Stimulated activated naive B cell treated with anti-CD40 and anti-IgM and Interleukin-4, amounts not matched to agents 10 μg/mL and 1 μg/mL and 100 μg/mL, for 72 hours (primary cell): ENCODE data around the gene CHRNA10.
"Not testable (repeated sequence)": the region's sequence is repeated elsewhere in the genome, so short reads cannot be mapped to it uniquely, and the experiment has no call there.

Experiments
- ATAC-seq, 2 donors: fragments of 150-1000 bp; cut with Tn5 transposase; replicated peaks; 2 replicates each; pipeline ENCODE4 v1.10.0; 2021; ENCODE audit warnings: moderate library complexity in 1 of 2
- DNase-seq: peaks from one replicate; pipeline ENCODE4 v3.0.0; 2021
- H3K27ac Mint-ChIP-seq: one replicate; pipeline ENCODE4 v1.8.0; 2022; ENCODE audit warnings: mild to moderate bottlenecking, mixed read lengths
- H3K27me3 Mint-ChIP-seq, 2 donors: one replicate each; pipeline ENCODE4 v1.8.0; 2022; ENCODE audit warnings: mixed read lengths in 2 of 2
- H3K36me3 Mint-ChIP-seq, 2 donors: one replicate each; pipeline ENCODE4 v1.8.0; 2022; ENCODE audit warnings: mixed read lengths in 2 of 2, mild to moderate bottlenecking in 1 of 2
- H3K4me1 Mint-ChIP-seq, 2 donors: one replicate each; pipeline ENCODE4 v1.8.0; 2022; ENCODE audit warnings: mixed read lengths in 2 of 2, mild to moderate bottlenecking in 1 of 2
- H3K4me3 Mint-ChIP-seq, 2 donors: one replicate each; pipeline ENCODE4 v1.8.0; 2022; ENCODE audit warnings: mild to moderate bottlenecking in 2 of 2, mixed read lengths in 2 of 2, moderate library complexity in 1 of 2
- H3K9me3 Mint-ChIP-seq, 2 donors: one replicate each; pipeline ENCODE4 v1.8.0; 2022; ENCODE audit warnings: mixed read lengths in 2 of 2, mild to moderate bottlenecking in 1 of 2

CHRNA10 gene

DNA sequence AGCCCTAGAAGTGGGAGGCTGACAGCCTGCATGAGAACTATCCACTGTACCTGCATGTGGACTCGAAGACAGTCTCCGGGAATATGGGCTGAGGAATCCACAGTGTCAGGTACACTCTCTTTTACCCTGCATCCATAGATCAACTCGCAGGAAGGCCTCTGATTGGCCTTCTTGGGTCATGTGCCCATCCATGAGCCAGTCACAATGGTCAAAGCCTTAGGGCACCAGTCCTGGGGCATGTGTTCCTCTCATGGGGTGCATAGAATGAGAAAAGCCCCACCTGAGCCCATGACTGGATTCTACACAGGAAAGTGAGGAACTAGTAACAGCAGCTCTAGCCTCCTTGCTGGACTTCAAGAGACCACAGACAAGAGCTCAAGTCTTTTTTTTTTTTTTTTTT is 15.6 kb downstream of the CHRNA10 start:
- H3K4me3 Mint-ChIP-seq, result no peak overlapping the region
- no peaks in the 10 kb centered on the region for H3K9me3 Mint-ChIP-seq
- H3K27ac Mint-ChIP-seq, result no peak overlapping the region
- H3K4me1 Mint-ChIP-seq, result no peaks in the 10 kb centered on the region
- DNase-seq (no peak), ATAC-seq (no peak)
- H3K36me3 Mint-ChIP-seq, result no peaks in the 10 kb centered on the region
- peaks cover 13 to 27% of the 10 kb centered on the region in 2 donors for H3K27me3 Mint-ChIP-seq

DNA sequence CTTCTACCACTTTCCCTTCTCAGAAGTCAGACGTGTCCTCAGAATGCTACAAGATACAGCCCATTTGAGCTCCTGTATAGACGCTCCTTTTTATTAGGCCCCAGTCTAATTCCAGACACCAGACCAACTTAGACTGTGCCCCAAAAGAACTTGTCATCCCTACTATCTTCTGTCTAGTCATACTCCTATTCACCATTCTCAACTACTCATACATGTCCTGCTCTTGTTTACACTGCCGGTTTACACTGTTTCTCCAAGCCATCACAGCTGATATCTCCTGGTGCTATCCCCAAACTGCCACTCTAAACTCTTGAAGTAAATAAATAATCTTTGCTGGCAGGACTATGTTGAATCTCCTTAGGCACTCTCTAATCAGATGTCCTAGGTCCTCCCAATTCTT is 18.7 kb downstream of the CHRNA10 start:
- not testable (repeated sequence) for ATAC-seq, H3K4me1 Mint-ChIP-seq, H3K9me3 Mint-ChIP-seq, H3K4me3 Mint-ChIP-seq, DNase-seq, H3K36me3 Mint-ChIP-seq, H3K27ac Mint-ChIP-seq
- peaks cover 32 to 47% of the 10 kb centered on the region in 2 donors for H3K27me3 Mint-ChIP-seq

DNA sequence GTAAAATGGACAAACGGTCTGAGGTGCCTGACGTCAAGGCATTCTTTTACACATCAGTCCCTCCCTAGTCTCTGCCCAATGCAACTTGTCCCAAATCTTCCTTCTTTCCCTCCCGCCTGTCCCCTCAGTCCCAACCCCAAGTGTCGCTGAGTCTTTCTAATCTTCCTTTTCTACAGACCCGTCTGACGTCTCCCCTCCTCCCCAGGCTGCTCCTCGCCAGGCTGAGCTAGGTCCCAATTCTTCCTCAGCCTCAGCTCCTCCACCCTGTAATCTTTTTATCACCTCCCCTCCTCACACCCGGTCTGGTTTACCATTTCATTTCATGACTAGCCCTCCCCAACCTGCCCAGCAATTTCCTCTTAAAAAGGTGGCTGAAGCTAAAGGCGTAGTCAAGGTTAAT is 21.8 kb downstream of the CHRNA10 start:
- not testable (repeated sequence) for ATAC-seq, H3K4me1 Mint-ChIP-seq, H3K27ac Mint-ChIP-seq, DNase-seq, H3K4me3 Mint-ChIP-seq, H3K9me3 Mint-ChIP-seq, H3K36me3 Mint-ChIP-seq
- peaks cover 50 to 68% of the 10 kb centered on the region in 2 donors for H3K27me3 Mint-ChIP-seq

DNA sequence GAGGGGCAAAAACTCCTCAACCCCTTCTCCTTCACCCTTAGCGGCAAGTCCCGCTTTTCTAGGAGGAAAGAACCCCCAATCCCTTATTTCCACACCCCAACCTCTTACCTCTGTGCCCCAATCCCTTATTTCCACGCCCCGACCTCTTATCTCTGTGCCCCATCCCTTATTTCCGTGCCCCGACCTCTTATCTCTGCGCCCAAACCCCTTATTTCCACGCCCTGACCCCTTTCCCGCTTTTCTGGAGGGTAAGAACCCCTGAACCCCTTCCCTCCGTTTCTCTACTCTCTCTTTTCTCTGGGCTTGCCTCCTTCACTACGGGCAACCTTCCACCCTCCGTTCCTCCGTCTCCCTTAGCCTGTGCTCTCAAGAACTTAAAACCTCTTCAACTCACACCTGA is 22.3 kb downstream of the CHRNA10 start:
- not testable (repeated sequence) for DNase-seq, H3K9me3 Mint-ChIP-seq, ATAC-seq, H3K27ac Mint-ChIP-seq, H3K4me1 Mint-ChIP-seq, H3K36me3 Mint-ChIP-seq, H3K4me3 Mint-ChIP-seq
- peaks cover 55 to 71% of the 10 kb centered on the region in 2 donors for H3K27me3 Mint-ChIP-seq

DNA sequence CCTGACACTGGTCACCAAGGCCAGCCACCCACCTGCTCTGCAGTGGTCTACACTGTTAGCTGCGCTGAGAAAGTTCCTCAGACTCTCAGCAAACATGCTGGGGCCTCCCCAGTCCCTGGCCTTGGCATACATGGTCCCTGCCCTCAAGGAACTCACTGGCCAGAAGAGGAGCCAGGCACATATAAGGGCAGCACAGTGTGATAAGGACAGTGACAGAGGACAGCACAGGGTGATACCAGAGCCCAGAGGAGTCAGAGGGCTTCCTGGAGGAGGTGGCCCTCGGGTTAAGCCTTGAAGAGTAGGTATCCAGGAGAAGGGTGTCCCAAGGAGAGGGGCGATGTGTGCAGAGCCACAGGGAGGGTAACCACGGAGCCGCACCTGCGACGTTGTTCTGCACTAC is 25.6 kb downstream of the CHRNA10 start:
- Mint-ChIP-seq H3K9me3 (peaks cover 4% of the 10 kb centered on the region in 2 donors), H3K36me3 (peaks cover 3 to 4% of the 10 kb centered on the region in 2 donors), H3K4me3 (no peak overlapping the region), H3K4me1 (peaks cover 5 to 12% of the 10 kb centered on the region in 2 donors), H3K27me3 (peaks cover 58 to 76% of the 10 kb centered on the region in 2 donors), H3K27ac (no peak overlapping the region)
- DNase-seq (no peak), ATAC-seq (no peak)

DNA sequence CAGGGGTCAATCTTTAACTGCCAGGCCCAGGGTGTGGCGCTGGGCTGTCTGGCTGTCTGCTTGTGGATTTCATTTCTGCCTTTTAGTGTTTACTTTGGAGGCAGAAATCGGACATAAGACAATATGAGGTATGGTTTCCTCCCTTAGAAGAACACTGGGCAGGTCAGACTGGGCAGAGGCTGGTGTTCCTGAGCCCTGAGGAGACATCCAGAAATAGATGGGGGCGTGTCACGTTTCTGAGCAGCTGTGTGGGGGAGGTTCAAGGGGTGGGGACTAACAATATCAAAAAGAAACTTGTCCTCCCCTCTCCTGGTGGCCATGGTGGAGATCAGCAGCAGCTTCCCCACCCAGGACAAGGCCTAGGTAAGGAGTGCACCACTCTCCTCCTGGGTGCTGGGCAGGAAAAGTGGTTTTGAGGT is 26.4 kb downstream of the CHRNA10 start, which contains the start of gene ART1:
ART1 (plus strand) TSS at position 312 of the 419 bp plus-strand sequence. CDS start 14,086 bp downstream, outside the sequence.
- no peak within 1 kb of the TSS for H3K27ac Mint-ChIP-seq
- H3K4me3 Mint-ChIP-seq, result no peak within 1 kb of the TSS
- H3K27me3 Mint-ChIP-seq, result peaks cover 55 to 73% of the 10 kb centered on the region in 2 donors
- ATAC-seq, result peak in 1 of 2 donors; percentile 31
- no peak for DNase-seq
- H3K9me3 Mint-ChIP-seq, result peaks cover 4% of the 10 kb centered on the region in 2 donors
- H3K4me1 Mint-ChIP-seq, result peaks cover 5 to 12% of the 10 kb centered on the region in 2 donors
- peaks cover 3 to 4% of the 10 kb centered on the region in 2 donors for H3K36me3 Mint-ChIP-seq

DNA sequence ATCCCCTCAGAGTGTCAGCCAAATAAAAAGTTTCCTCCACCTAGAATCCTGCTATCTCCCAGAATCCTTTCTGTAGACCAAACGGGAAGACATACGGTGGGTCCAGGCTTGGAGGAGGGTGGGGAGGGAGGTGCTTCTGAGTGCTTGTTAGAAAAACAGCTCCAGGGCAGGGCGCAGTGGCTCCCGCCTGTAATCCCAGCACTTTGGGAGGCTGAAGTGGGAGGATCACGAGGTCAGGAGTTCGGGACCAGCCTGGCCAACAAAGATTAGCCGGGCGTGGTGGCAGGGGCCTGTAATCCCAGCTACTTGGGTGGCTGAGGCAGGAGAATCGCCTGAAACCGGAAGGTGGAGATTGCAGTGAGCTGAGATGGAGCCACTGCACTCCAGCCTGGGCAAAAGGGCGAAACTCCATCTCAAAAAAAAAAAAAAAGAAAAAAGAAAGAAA is 28.1 kb downstream of the CHRNA10 start:
- H3K4me3 Mint-ChIP-seq, ATAC-seq, H3K27ac Mint-ChIP-seq, H3K9me3 Mint-ChIP-seq, H3K36me3 Mint-ChIP-seq, DNase-seq: not testable (repeated sequence)
- peaks cover 5 to 12% of the 10 kb centered on the region in 2 donors for H3K4me1 Mint-ChIP-seq
- peaks cover 51 to 73% of the 10 kb centered on the region in 2 donors for H3K27me3 Mint-ChIP-seq

DNA sequence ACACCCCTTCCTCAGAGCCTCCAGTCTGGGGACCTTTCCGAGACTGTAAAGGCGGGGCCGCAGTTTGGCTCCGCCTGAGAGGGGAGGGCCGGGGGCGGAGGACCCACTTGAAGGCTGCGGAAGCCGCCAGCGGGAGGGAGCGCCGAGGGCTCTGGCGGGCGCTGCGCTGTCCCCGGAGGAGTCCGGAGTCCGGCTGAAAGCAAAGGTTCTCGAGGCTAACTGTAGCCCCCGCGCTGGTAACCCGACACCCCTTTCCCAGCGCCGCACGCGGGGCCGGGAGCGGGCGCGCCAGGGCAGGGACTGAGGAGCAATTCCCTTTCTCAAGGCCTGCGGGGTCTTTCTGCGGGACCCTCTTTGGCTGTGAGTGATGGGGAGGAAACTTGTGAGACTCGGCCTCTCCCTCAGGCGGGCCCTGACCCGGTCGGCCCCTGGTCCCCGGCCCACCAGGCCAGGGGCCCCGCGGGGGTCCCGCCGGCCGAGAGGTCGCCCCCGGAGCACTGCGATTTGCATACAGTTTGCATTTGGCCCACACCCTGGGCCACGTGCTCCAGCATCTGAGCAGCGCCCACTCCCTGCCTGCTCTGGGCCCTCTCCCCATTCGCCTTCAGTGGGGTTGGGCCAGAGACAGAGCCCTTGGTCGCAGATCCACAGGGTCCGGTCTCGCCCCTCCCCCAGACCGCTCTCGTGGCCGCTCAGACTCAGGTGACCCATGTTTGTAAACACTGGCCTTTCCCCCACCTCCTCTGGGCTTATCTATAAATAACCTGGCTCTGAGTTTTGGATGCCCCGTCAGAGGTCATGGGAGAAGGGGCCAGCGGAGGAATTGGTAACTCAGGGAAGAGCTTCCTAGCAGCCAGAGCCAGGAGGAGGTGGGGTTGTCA is 28.9 kb downstream of the CHRNA10 start:
- Mint-ChIP-seq H3K4me3 (peak overlapping the region; percentile 79 to 81), H3K27ac (no peak overlapping the region), H3K4me1 (peaks cover 5 to 12% of the 10 kb centered on the region in 2 donors), H3K27me3 (peaks cover 50 to 69% of the 10 kb centered on the region in 2 donors), H3K9me3 (peaks cover 4% of the 10 kb centered on the region in 2 donors), H3K36me3 (peaks cover 3 to 4% of the 10 kb centered on the region in 2 donors)
- DNase-seq (peak; percentile 26), ATAC-seq (peak; percentile 79 to 86)

DNA sequence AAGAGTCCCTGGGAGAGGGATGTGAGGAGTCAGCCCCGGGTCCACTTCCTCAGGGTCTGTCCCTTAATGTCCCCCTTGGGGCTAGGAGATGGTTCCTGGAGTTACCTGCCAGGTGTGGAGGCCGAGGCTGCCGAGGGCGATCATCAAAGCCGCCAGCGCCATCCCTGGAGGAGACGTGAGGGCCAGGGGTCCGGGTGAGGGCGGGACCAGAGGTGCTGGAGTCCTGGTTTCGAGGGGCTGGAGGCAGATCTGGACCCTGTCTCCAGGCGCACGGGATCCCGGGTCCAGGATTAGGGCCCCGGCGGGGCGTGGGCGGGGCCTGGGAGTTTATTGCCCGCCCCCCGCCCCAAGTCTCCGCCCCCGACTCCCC is 29.5 kb downstream of the CHRNA10 start, which contains the start of gene ART5:
ART5 (minus strand) TSS at position 292 of the 370 bp plus-strand sequence; CDS start at position 162, 130 bp downstream.
- no peak for ATAC-seq
- peak within 1 kb of the TSS; percentile 79 to 81 for H3K4me3 Mint-ChIP-seq
- H3K4me1 Mint-ChIP-seq, result peaks cover 5 to 12% of the 10 kb centered on the region in 2 donors
- H3K36me3 Mint-ChIP-seq, result peaks cover 3 to 4% of the 10 kb centered on the region in 2 donors
- peaks cover 4% of the 10 kb centered on the region in 2 donors for H3K9me3 Mint-ChIP-seq
- no peak for DNase-seq
- peaks cover 51 to 68% of the 10 kb centered on the region in 2 donors for H3K27me3 Mint-ChIP-seq
- no peak within 1 kb of the TSS for H3K27ac Mint-ChIP-seq

DNA sequence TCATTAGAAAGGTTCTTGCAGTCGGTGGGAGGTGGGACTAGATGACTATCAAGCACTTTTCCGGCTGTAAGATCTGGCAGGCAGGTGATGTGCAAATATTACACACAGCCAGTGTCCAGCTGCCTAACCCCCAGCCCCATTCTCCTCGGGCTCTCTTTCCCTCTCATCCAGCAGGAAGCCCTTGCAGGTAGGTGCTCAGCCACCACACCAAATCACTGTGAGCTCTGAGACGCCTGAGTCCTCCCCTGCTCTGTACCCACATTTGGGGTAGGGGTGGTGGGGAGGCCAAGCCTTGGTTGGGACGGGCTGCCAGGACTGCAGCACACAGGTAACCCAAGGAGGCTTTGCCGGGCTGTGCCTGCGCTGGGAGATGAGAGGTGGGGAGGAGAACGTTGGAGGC is 30.0 kb downstream of the CHRNA10 start:
- Mint-ChIP-seq H3K4me1 (peaks cover 5 to 12% of the 10 kb centered on the region in 2 donors), H3K9me3 (peaks cover 4% of the 10 kb centered on the region in 2 donors), H3K4me3 (peak overlapping the region; percentile 65 to 74), H3K36me3 (peaks cover 3 to 4% of the 10 kb centered on the region in 2 donors), H3K27ac (no peak overlapping the region), H3K27me3 (peaks cover 55 to 68% of the 10 kb centered on the region in 2 donors)
- ATAC-seq (no peak), DNase-seq (no peak)

DNA sequence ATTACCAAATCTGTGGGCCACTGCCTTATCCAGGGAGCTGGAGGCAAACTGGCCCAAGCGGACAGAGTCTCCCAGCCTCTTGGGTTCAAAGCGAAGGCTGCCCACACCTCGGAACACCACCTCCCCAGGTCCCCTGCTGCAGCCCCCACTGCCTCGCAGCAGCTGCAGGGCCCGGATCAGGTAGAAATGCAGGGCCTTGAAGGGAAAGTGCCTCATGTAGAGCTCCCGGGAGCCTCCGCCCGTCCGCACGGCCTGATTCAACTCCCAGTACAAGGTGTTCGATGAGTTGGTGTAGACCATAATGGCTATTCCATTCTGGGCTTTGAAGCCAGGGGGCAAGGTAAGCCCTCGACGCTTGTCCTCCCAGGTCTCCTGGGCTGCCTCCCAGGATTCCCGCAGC is 31.3 kb downstream of the CHRNA10 start:
- peaks cover 4% of the 10 kb centered on the region in 2 donors for H3K9me3 Mint-ChIP-seq
- peaks cover 3 to 4% of the 10 kb centered on the region in 2 donors for H3K36me3 Mint-ChIP-seq
- peaks cover 5 to 12% of the 10 kb centered on the region in 2 donors for H3K4me1 Mint-ChIP-seq
- H3K27me3 Mint-ChIP-seq, result peaks cover 43 to 57% of the 10 kb centered on the region in 2 donors
- no peak overlapping the region for H3K27ac Mint-ChIP-seq
- H3K4me3 Mint-ChIP-seq, result no peak overlapping the region
- DNase-seq (no peak), ATAC-seq (no peak)

DNA sequence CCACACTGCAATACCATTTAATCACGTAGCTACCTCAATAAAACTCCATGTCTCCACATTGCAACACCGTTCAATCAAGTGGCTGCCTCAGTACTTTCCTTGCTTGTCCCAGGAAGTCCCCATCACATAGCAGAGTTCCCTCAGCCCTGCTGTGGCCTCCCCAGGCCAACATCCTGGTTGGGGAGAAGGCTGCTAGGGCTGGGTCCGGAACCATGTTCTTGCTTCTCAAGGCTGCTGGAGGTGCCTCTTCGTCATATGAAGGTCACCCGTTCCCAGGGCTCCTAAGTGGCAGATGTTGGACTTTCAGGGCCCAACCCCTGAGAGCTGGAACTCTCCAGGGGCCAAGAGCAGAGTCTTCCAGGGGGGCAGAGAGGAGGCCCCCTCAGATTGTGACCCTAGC is 32.7 kb downstream of the CHRNA10 start:
- peaks cover 0 to 3% of the 10 kb centered on the region in 2 donors for H3K36me3 Mint-ChIP-seq
- no peak overlapping the region for H3K4me3 Mint-ChIP-seq
- no peak for ATAC-seq
- H3K4me1 Mint-ChIP-seq, result peaks cover 5 to 12% of the 10 kb centered on the region in 2 donors
- H3K9me3 Mint-ChIP-seq, result peaks cover 0 to 2% of the 10 kb centered on the region in 2 donors
- H3K27ac Mint-ChIP-seq, result no peak overlapping the region
- H3K27me3 Mint-ChIP-seq, result peaks cover 41 to 47% of the 10 kb centered on the region in 2 donors
- no peak for DNase-seq

DNA sequence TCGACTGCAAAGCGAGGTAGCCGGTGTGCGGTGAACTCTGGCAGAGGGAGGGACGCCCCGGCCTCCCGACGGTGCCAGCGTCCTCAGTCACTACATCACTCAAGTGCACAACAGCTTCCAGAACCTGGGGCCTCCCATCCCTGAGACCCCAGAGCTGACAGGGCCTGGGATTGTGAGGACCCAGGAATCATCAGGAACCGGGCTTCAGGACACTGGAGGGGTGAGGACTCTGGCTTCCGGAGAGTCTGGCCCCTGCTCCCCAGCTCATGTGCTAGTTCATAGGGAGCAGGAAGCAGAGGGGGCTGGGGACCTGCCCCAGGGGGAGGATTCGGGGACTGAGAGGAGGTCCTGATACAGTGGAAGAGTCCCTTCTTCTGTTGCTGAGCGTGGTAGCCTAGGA is 34.0 kb downstream of the CHRNA10 start:
- H3K4me3 Mint-ChIP-seq, result no peak overlapping the region

DNA sequence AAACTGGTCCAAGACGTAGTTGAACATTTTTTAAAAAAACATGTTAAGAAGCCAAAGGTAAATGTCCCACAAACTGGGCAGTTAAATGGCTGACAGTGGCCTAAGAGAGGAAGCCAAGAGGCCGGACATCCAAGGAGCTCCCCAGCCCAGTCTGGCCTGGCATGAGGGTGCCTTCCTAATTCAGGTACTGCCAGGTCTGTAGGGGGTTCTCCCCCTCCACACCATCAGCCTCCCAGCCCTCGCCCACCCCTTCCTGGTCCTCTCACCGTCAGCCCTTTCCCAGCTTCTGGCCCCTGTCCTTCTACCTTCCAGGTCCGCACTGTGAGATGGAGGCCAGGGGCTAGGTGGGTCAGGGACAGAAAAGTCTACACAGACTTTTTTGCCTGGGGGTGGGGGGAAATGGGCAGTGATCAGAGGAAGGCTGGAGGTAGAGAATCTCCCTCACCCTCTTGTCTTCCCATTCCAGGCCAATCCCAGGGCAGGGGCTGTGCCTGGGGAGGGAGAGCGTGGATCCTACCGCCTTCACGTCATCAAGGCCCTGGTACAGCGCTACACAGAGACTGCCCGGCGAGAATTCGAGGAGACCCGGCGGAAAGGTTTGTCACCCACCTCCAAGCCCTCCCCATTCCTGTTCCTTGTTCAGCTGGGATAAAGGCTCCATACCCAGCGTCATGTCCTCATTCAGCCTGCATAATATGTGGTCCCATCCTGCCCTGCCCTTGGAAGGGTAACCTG is 35.4 kb downstream of the CHRNA10 start:
- peaks cover 28 to 30% of the 10 kb centered on the region in 2 donors for H3K27me3 Mint-ChIP-seq
- ATAC-seq (no peak), DNase-seq (no peak)
- no peaks in the 10 kb centered on the region for H3K9me3 Mint-ChIP-seq
- H3K4me3 Mint-ChIP-seq, result no peak overlapping the region
- H3K36me3 Mint-ChIP-seq, result no peaks in the 10 kb centered on the region
- no peaks in the 10 kb centered on the region for H3K4me1 Mint-ChIP-seq
- no peak overlapping the region for H3K27ac Mint-ChIP-seq

More for the DNA sequence above, 34.0 kb downstream of the CHRNA10 start:
- Mint-ChIP-seq H3K36me3 (peaks cover 0 to 3% of the 10 kb centered on the region in 2 donors), H3K27me3 (peaks cover 35 to 36% of the 10 kb centered on the region in 2 donors), H3K4me1 (peaks cover 2 to 5% of the 10 kb centered on the region in 2 donors), H3K27ac (no peak overlapping the region), H3K9me3 (peaks cover 0 to 2% of the 10 kb centered on the region in 2 donors)
- no peak for DNase-seq
- ATAC-seq, result no peak
